NCI-H1436 (cell line): ENCODE data around the gene CUL7.

ENCODE experiments used
- DNase-seq: peaks from one replicate; lab custom pipeline; 2025; lab: John Stamatoyannopoulos, UW

CUL7 gene

GRCh38 chr6:43077333-43077809, 23.7 kb upstream of the CUL7 start:
- no peak for DNase-seq

- DNase-seq, result peak; percentile 47
Measured at GRCh38 chr6:43076464-43077332, 23.0 kb upstream of the CUL7 start.

GRCh38 chr6:43075670-43076463, 22.2 kb upstream of the CUL7 start, which contains the start of gene PTK7:
Gene PTK7 (plus strand): TSS chr6:43076314. CDS start chr6:43076489, 175 bp downstream.
- peak; percentile 87 for DNase-seq

- no peak for DNase-seq
Measured at GRCh38 chr6:43074847-43075669, 21.4 kb upstream of the CUL7 start.

GRCh38 chr6:43070028-43070632, 16.5 kb upstream of the CUL7 start:
- peak; percentile 41 for DNase-seq

GRCh38 chr6:43062818-43063217, 9.2 kb upstream of the CUL7 start:
- DNase-seq, result no peak

- DNase-seq, result no peak
Measured at GRCh38 chr6:43061861-43062260, 8.2 kb upstream of the CUL7 start.

GRCh38 chr6:43060755-43061633, 7.3 kb upstream of the CUL7 start:
- no peak for DNase-seq

GRCh38 chr6:43060034-43060754, 6.5 kb upstream of the CUL7 start:
- DNase-seq, result no peak

- peak; percentile 97 for DNase-seq
Measured at GRCh38 chr6:43059168-43060033, 5.8 kb upstream of the CUL7 start, which contains the start of the genes KLC4 and MRPL2. Gene KLC4 (plus strand): TSS chr6:43059631. CDS start chr6:43061336, 1,705 bp downstream. Gene MRPL2 (minus strand): TSS chr6:43059434. CDS start chr6:43059381, 53 bp downstream.

- DNase-seq, result no peak
Measured at GRCh38 chr6:43058531-43058930, 4.9 kb upstream of the CUL7 start.

- DNase-seq, result no peak
Measured at GRCh38 chr6:43055966-43056365, 2.3 kb upstream of the CUL7 start.

- no peak for DNase-seq
Measured at GRCh38 chr6:43054206-43054943, 724 bp upstream of the CUL7 start.

- no peak for DNase-seq
Measured at GRCh38 chr6:43052842-43053544, 658 bp downstream of the CUL7 start.

- DNase-seq, result no peak
Measured at GRCh38 chr6:43052225-43052841, 1.3 kb downstream of the CUL7 start.

- no peak for DNase-seq
Measured at GRCh38 chr6:43050981-43051380, 2.7 kb downstream of the CUL7 start.

GRCh38 chr6:43047998-43048397, 5.7 kb downstream of the CUL7 start:
- no peak for DNase-seq
